ENCODE results near the gene SGSM2. TPM values are rescaled to one million over a fixed set of nuclear protein-coding genes. Genes with fewer than 3 reads are reported as not detected.

Gene SGSM2, protein sequence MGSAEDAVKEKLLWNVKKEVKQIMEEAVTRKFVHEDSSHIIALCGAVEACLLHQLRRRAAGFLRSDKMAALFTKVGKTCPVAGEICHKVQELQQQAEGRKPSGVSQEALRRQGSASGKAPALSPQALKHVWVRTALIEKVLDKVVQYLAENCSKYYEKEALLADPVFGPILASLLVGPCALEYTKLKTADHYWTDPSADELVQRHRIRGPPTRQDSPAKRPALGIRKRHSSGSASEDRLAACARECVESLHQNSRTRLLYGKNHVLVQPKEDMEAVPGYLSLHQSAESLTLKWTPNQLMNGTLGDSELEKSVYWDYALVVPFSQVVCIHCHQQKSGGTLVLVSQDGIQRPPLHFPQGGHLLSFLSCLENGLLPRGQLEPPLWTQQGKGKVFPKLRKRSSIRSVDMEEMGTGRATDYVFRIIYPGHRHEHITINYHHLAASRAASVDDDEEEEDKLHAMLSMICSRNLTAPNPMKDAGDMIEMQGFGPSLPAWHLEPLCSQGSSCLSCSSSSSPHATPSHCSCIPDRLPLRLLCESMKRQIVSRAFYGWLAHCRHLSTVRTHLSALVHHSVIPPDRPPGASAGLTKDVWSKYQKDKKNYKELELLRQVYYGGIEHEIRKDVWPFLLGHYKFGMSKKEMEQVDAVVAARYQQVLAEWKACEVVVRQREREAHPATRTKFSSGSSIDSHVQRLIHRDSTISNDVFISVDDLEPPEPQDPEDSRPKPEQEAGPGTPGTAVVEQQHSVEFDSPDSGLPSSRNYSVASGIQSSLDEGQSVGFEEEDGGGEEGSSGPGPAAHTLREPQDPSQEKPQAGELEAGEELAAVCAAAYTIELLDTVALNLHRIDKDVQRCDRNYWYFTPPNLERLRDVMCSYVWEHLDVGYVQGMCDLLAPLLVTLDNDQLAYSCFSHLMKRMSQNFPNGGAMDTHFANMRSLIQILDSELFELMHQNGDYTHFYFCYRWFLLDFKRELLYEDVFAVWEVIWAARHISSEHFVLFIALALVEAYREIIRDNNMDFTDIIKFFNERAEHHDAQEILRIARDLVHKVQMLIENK
- total RNA-seq = 10 to 100 TPM; 26.0 to 28.2 TPM

DNA sequence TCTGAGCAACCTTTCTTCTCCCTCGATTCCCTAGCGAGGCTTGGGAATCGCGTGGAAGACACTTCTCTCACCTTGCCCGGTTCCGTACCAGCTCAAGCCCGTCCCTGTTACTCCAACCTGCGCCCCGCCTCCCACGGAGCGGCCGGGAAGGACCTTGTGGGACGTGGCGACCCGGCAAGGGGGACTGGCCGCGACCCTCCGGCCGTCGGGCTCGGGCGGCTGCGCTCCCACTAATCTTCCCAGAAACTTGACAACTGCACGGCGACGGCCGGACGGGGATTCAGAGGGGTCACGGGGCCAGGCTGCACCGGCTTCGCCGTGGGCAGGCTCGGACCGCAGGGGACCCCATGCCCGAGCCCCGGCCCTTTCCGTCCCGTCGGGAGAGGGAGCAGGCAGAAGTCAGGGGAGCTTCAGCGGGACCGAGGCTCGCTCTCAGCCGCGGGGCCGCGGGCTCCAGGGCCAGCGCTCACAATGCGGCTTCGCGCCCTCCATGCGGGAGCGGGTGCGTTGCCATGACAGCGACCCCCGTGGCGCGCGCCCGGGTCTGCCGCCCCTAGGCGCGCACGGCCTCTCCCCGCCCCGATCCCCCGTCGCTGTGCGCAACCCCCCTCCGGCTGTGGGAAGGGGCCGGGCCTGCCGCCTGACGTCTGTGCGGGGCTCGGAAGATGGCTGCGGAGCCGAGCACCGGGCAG is at the start of gene SGSM2:
Gene SGSM2, plus strand, starts transcription at position 650 of the 692 bp plus-strand sequence. CDS start 188 bp downstream, outside the sequence.

DNA sequence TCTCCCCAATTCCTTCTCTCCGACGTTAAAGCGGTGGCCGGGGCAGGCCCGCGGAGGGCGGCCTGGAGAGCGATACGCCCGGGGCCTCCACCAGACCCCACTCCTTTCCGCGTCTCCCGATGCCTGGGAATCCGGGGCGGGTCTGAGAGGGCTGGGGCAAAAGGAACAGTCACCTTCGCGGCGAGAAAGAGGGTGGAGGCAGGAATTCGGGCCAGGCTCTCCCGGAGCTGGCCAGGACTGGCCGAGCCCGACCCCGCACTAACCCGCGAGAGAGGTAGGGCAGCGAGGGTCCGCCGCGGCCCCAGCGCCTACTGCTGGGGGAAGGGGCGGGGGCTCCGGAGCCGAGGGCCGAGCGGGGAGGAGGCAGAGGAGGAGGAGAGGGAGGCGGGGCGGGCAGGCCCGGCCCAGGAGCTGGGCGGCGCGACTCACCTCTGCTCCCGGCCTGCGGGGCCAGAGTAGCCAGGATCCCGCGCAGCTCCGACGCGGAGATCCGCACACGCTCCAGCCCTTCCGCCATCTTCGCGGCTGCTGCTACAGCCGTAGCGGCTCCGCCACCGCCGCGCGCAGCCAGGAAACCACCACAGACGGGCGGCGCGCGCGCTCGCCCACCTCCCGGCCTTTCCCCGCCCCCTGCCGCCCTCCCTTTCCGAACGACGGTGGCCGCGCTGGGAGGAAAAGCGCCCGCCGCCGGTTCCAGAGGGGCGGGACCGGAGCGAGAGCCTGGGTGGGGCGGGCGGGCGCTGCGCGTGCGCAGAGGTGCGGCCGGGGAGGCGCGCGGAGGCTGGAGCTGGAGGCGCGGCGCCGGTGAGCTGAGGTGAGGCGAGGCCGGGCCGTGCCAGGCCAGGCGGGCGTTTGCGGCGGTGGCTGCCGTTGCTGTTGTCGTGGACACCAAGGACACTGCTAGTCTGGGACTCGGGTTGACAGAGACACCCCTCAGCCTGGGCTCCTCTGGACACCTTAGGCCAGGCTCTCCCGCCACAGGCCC is 33.8 kb upstream of the SGSM2 start, which contains the start of the genes SMG6 and SRR:
Gene SMG6, minus strand, starts transcription at position 582 of the 985 bp plus-strand sequence. Its CDS starts 65 bp downstream, at position 517.
Gene SRR, plus strand, starts transcription at position 747 of the 985 bp plus-strand sequence. CDS start 11,611 bp downstream, outside the sequence.

DNA sequence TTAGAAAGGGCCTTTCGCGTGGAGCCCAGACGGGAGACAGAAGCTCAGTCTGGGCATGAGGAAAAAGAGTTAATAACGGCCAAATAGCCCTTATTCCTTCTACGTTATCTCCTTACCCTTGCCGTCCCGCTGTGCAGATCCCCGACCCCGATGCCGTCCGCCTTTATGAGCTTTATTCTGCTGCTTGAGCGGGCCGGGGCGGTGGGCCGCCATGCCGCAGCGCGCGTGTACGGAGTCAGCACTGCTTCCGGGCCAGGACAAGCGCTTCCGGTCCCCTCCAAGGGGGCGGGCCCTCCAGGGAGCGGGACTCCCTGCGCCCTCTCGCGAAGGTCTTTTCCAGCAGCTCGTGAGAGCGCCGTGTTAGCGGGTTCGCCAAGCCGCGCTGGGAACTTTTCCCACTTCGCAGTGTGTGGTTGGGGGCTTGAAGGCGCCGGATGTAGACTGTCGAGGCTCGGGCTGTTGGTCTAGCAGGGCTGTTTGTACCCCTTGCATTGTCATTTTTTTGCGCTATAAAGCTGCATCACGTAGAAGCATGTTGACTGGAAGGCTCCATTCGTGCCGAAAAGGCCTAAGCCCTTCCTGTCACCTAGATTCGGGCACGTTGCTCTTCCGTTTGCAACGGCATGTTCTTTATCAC is 968 bp upstream of the SGSM2 start, which contains the start of gene TSR1:
Gene TSR1, minus strand, starts transcription at position 243 of the 637 bp plus-strand sequence. Its CDS starts 30 bp downstream, at position 213.

DNA sequence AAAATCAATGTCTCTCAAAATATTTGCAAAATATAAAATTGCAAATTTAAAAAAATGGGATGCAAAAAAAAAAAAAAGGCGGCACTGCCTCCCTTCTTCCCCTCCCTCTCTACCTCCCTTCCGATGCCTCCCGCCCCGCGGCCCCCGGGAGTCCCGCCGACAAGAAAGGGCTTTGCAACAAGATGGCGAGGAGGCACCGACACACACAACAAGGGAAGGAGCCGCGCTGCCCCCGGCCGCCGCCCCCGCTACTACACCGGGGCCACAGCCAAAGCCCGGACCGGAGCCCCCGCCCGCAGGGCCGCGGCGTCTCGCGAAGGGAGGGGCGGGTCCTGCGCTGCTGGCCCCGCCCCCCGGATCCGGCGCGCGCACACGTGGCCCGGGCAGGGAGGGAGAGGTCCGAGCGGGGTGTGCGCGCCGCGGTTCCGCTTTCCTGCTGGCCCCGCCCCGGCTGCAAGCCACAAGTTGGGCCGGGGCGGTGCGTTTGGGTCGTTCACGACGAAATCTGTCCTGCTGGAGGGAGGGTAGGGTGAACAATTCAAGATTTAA is 63.6 kb downstream of the SGSM2 start, which contains the start of gene MNT:
Gene MNT, minus strand, starts transcription at position 184 of the 549 bp plus-strand sequence. CDS start 348 bp downstream, outside the sequence.

Small RNAs within 50 kb of the gene (small RNA-seq; reads per million reads assigned to genes)
- gene AC006435.3 = 0 reads per million in 2 donors
- gene AC006435.4 = 0 reads per million in 2 donors
- 65.4 to 76.1 reads per million in 2 donors for gene SNORD91A
- 6.6 to 8.1 reads per million in 2 donors for gene SNORD91B

Other genes with a start within 250 kb of the SGSM2 start
- gene SMG6, start 33.7 kb upstream of the SGSM2 start, total RNA-seq = 10 to 100 TPM; 13.8 to 16.0 TPM
- gene SRR, start 33.6 kb upstream of the SGSM2 start, total RNA-seq = 10 to 100 TPM; 24.1 to 40.3 TPM
- gene TSR1, start 1.0 kb upstream of the SGSM2 start, total RNA-seq = 10 to 100 TPM; 37.2 to 73.6 TPM
- 1 to 10 TPM; 9.3 to 9.7 TPM for gene MNT, start 63.6 kb downstream of the SGSM2 start, total RNA-seq
- 10 to 100 TPM; 14.5 to 20.0 TPM for gene METTL16, start 174.4 kb downstream of the SGSM2 start, total RNA-seq

Data from melanocyte of skin (primary cell).